Spleen (tissue), 11 donors: Measurements from ENCODE around the gene NLGN1. TPM values are rescaled to one million over a fixed set of nuclear protein-coding genes. Genes with fewer than 3 reads are reported as not detected.

Experiments used
- DNase-seq: peaks from one replicate; pipeline ENCODE4 v3.0.0-alpha.2; 2020
- H3K27ac ChIP-seq, 8 donors: fragments of 200-600 bp; sonication (generic) in 7 of 8; 1 replicate in 4 of 8; 2 replicates in 4 of 8; pipeline versions ENCODE4 v1.5.0 to v1.8.0; 2016 to 2021; ENCODE audit warnings: inconsistent platforms in 4 of 8, mild to moderate bottlenecking in 4 of 8, moderate library complexity in 1 of 8
- H3K27me3 ChIP-seq, 7 donors: fragments of 200-600 bp; sonication (generic) in 6 of 7; replicated peaks in 1 of 7; 1 replicate in 4 of 7; 2 replicates in 3 of 7; pipeline versions ENCODE4 v1.5.0 to v1.8.0; 2016 to 2021; ENCODE audit warnings: inconsistent platforms in 3 of 7, mild to moderate bottlenecking in 1 of 7
- H3K36me3 ChIP-seq, 6 donors: fragments of 200-600 bp; sonication (generic) in 5 of 6; 1 replicate in 4 of 6; 2 replicates in 2 of 6; pipeline versions ENCODE4 v1.5.0 to v1.8.0; 2016 to 2021; ENCODE audit warnings: inconsistent platforms in 2 of 6
- H3K4me1 ChIP-seq, 6 donors: fragments of 200-600 bp; sonication (generic) in 5 of 6; 1 replicate in 3 of 6; 2 replicates in 3 of 6; pipeline versions ENCODE4 v1.5.0 to v1.8.0; 2016 to 2021; ENCODE audit warnings: inconsistent platforms in 3 of 6
- H3K4me3 ChIP-seq, 8 donors: fragments of 200-600 bp; sonication (generic) in 7 of 8; 1 replicate in 4 of 8; 2 replicates in 4 of 8; pipeline versions ENCODE4 v1.5.0 to v1.8.0; 2016 to 2021; ENCODE audit warnings: inconsistent platforms in 4 of 8, mild to moderate bottlenecking in 4 of 8, moderate library complexity in 2 of 8
- H3K9me3 ChIP-seq, 8 donors: fragments of 200-600 bp; sonication (generic) in 7 of 8; 1 replicate in 4 of 8; 2 replicates in 4 of 8; pipeline versions ENCODE4 v1.5.0 to v1.8.0; 2016 to 2021; ENCODE audit warnings: inconsistent platforms in 4 of 8
- POLR2A ChIP-seq, 3 donors: fragments of 450-650 bp; IDR thresholded peaks; one replicate each; pipeline ENCODE4 v1.5.1; 2017; ENCODE audit warnings: antibody characterized with exemption in 3 of 3, mild to moderate bottlenecking in 1 of 3
- POLR2AphosphoS5 ChIP-seq, 3 donors: sonication (generic); formaldehyde crosslinking; IDR thresholded peaks; one replicate each; pipeline ENCODE4 v1.5.1; 2017; ENCODE audit warnings: antibody characterized with exemption in 3 of 3
- WGBS, 5 donors: extraction: QIAGEN DNeasy Blood & Tissue Kit in 3 of 5; methylation state at CpG; one replicate each; pipeline versions ENCODE4 v1.1.5 to v1.1.7; 2013 to 2018; 5-methylcytosine and 5-hydroxymethylcytosine counted together
- intact Hi-C: fragments of 100-400 bp; cut with DNase I; formaldehyde crosslinking; loops from one replicate; pipeline ENCODE4 v1.15.0; 2023; ENCODE audit warnings: low total_unique reads
- polyA plus RNA-seq, 3 donors: library from polyadenylated mRNA; stranded (reverse); fragments of 200-250 nt; gene quantifications; one replicate each; pipeline ENCODE4 v1.2.1, GENCODE V29; 2013
- total RNA-seq, 7 donors: library from RNA; depleted of rRNA in 3 of 7; stranded (reverse); fragments of >200 nt in 3 of 7; fragmentation: NEBNext Ultra II Directional in 4 of 7; extraction: Animal tissue kit (Norgen Biotek cat#: 25700) in 4 of 7; gene quantifications; one replicate each; pipeline versions ENCODE4 v1.1.0 to v1.2.1, GENCODE V29; 2016 to 2021
- TF ChIP-seq, protein P1 (sequence below), 11 experiments: fragments of 200-600 bp in 7 of 11; fragments of 450-650 bp in 4 of 11; sonication (generic) in 4 of 11; IDR thresholded peaks in 8 of 11; conservative IDR thresholded peaks in 3 of 11; 1 replicate in 7 of 11; 2 replicates in 4 of 11; pipeline versions ENCODE4 v1.4.0 to v1.8.0; 2016 to 2021; ENCODE audit warnings: antibody characterized with exemption in 11 of 11, inconsistent platforms in 4 of 11, mild to moderate bottlenecking in 1 of 11
- donor health status: healthy with polysubstance abuse.
- donor health status: DM: no; HTN: no; CAD: no; lungs with moderate emphysema.
- donor health status: DM: no; HTN: no; CAD: no.
- donor health status: Bipolar disorder and iron deficiency.
- donor health status: healthy.
- donor health status: DM: no; HTN: no; CAD: no.
- donor health status: DM: yes; HTN: yes; CAD: no.

The NLGN1 gene
- total and polyA plus RNA-seq, 10 donors = 0.03 to 0.13 (median 0.03) TPM; not detected in 7

DNA sequence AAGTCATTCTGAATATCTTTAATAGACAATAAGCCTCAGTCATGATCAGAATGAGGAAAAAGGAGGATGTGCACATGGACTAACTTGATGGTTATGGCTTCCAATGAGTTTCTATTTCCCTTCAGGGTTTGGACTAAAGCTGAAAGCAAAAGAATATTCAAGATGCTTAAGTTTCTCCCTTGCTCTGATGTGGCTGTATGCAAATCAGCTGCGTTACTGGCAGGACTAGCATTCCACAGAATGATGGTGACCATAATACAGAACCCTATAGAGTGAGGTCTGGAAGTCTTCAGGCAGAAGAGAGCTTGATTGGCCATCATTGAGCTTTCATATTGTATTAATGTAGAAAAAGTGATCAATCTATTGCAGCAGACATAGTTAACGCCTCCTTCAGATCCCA lies 466.0 kb downstream of the NLGN1 start:
- Histone ChIP-seq H3K27me3 (no peaks in the 10 kb centered on the region), H3K4me1 (no peaks in the 10 kb centered on the region), H3K4me3 (no peak overlapping the region), H3K36me3 (no peaks in the 10 kb centered on the region), H3K9me3 (no peaks in the 10 kb centered on the region), H3K27ac (no peak overlapping the region)
- TF ChIP-seq POLR2AphosphoS5 (IDR thresholded peaks at IDR 0.05) (no peak), POLR2A (IDR thresholded peaks at IDR 0.05) (no peak)
- WGBS, 5 donors = 73 to 83% (median 76%) methylated on average over 2 of the region's 2 CpGs
- intact Hi-C loops = no loop called here
- no peak for DNase-seq

DNA sequence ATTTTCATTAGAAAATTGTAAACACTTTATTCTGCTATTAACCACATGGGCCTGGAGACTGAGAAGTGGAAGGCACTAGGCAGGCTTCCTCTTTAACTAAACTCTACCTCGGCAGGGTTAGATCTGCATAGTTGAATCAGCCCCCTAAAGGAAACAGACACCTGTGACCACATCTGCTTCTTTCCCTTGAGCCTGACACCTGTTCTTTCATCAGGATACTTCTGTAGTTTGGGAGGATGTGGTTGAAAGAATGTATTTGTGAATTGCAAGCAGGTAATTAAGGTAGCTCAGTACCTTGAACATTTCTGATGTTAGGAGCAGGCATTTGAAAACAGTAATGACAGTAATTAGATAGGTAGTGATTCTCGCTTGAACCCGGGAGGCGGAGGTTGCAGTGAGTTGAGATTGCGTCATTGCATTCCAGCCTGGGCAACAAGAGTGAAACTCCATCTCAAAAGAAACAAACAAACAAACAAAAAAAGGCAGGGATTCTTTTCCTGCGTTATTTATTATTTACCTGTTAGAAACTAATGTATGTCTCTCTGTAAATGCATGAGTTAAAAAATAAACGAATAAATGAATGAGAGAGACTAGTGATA lies 468.5 kb downstream of the NLGN1 start:
- 70 to 75% (median 73%) methylated on average over 7 of the region's 7 CpGs for WGBS, 5 donors
- H3K4me1 ChIP-seq = no peaks in the 10 kb centered on the region
- no peak overlapping the region for H3K27ac ChIP-seq
- no peaks in the 10 kb centered on the region for H3K36me3 ChIP-seq
- no peaks in the 10 kb centered on the region for H3K27me3 ChIP-seq
- no peak overlapping the region for H3K4me3 ChIP-seq
- H3K9me3 ChIP-seq = no peaks in the 10 kb centered on the region
- no peak for DNase-seq
- intact Hi-C loops = no loop called here
- TF ChIP-seq POLR2AphosphoS5 (IDR thresholded peaks at IDR 0.05) = no peak
- TF ChIP-seq POLR2A (IDR thresholded peaks at IDR 0.05) = no peak
- TF ChIP-seq, protein P1, sequence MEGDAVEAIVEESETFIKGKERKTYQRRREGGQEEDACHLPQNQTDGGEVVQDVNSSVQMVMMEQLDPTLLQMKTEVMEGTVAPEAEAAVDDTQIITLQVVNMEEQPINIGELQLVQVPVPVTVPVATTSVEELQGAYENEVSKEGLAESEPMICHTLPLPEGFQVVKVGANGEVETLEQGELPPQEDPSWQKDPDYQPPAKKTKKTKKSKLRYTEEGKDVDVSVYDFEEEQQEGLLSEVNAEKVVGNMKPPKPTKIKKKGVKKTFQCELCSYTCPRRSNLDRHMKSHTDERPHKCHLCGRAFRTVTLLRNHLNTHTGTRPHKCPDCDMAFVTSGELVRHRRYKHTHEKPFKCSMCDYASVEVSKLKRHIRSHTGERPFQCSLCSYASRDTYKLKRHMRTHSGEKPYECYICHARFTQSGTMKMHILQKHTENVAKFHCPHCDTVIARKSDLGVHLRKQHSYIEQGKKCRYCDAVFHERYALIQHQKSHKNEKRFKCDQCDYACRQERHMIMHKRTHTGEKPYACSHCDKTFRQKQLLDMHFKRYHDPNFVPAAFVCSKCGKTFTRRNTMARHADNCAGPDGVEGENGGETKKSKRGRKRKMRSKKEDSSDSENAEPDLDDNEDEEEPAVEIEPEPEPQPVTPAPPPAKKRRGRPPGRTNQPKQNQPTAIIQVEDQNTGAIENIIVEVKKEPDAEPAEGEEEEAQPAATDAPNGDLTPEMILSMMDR (IDR thresholded peaks at IDR 0.05 in 8 of 11, conservative IDR thresholded peaks at IDR 0.05 in 3 of 11) = no peak

DNA sequence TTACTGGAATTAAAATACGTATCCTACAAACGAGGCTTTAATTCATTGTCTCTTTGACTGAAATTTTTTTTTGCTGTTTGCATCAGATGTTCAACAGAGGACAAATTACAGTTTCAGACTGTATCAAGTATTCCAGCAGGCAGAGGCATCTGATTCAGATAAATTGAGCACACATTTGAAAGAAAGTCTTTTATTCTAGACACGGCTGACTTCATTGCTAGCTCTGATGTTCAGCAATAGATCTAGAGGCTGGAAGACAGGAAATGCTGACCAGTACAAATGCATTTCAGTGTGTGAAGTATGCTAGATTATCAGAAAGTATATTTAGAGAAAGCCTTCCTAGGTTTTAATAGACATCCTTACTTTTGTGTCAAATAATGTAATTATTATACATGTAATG lies 472.2 kb downstream of the NLGN1 start:
- H3K4me3 ChIP-seq = no peak overlapping the region
- H3K9me3 ChIP-seq = no peaks in the 10 kb centered on the region
- intact Hi-C loops = no loop called here
- no peak overlapping the region for H3K27ac ChIP-seq
- DNase-seq = no peak
- no peaks in the 10 kb centered on the region for H3K4me1 ChIP-seq
- WGBS, 5 donors = 76 to 89% (median 78%) methylated on average over 3 of the region's 3 CpGs
- H3K27me3 ChIP-seq = no peaks in the 10 kb centered on the region
- H3K36me3 ChIP-seq = no peaks in the 10 kb centered on the region
- TF ChIP-seq, protein P1 (IDR thresholded peaks at IDR 0.05 in 8 of 11, conservative IDR thresholded peaks at IDR 0.05 in 3 of 11) = no peak
- TF ChIP-seq POLR2A (IDR thresholded peaks at IDR 0.05) = no peak
- no peak for TF ChIP-seq POLR2AphosphoS5 (IDR thresholded peaks at IDR 0.05)

DNA sequence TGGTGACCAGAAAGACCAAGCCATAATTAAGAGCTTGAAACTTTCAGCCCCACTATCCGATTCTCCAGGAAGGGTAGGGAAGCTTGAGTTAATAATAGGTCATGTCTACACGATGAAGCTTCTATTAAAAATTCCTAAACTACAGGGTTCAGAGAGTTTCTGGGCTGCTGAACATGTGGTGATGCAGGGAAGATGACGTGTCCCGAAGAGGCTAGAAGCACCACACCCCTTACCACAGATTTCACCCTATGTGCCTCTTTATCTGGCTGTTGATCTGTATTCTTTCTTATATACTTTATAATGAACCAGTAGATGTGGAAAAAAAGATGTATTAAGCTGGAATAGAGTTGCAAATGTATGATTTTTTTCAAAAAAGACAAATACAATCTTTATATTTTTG lies 473.4 kb downstream of the NLGN1 start:
- TF ChIP-seq POLR2AphosphoS5 (IDR thresholded peaks at IDR 0.05) (no peak), POLR2A (IDR thresholded peaks at IDR 0.05) (no peak)
- TF ChIP-seq, protein P1 (IDR thresholded peaks at IDR 0.05 in 8 of 11, conservative IDR thresholded peaks at IDR 0.05 in 3 of 11) = no peak
- no peaks in the 10 kb centered on the region for H3K4me1 ChIP-seq
- no peaks in the 10 kb centered on the region for H3K27me3 ChIP-seq
- 79 to 87% (median 86%) methylated on average over 4 of the region's 4 CpGs for WGBS, 5 donors
- no peak overlapping the region for H3K4me3 ChIP-seq
- H3K27ac ChIP-seq = no peak overlapping the region
- intact Hi-C loops = no loop called here
- no peak for DNase-seq
- H3K9me3 ChIP-seq = no peaks in the 10 kb centered on the region
- H3K36me3 ChIP-seq = no peaks in the 10 kb centered on the region

DNA sequence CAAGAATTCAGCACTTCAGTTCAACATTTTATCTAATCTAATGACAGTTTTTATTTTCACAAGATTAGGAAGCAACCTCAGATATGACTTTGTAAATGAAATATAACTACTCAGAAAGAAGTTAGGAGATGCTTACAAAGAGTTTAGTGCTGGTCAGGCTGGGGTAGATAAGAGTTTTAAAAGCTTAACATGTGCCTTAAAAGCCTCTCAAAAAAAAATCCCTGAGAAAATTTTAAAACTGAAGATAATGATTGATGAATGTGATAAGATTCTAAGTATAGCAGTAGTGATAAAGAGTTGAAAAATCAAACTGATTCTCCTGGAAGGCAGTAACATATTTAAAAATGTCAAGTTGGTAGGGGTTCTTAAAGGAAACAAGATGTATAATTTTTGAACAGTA lies 478.2 kb downstream of the NLGN1 start:
- intact Hi-C loops = no loop called here
- Histone ChIP-seq H3K4me1 (no peaks in the 10 kb centered on the region), H3K4me3 (no peak overlapping the region), H3K27me3 (no peaks in the 10 kb centered on the region), H3K27ac (no peak overlapping the region), H3K36me3 (no peaks in the 10 kb centered on the region), H3K9me3 (peaks cover 0 to 5% (median 0%) of the 10 kb centered on the region in 8 donors)
- TF ChIP-seq, protein P1 (IDR thresholded peaks at IDR 0.05 in 8 of 11, conservative IDR thresholded peaks at IDR 0.05 in 3 of 11) = no peak
- TF ChIP-seq POLR2AphosphoS5 (IDR thresholded peaks at IDR 0.05) (no peak), POLR2A (IDR thresholded peaks at IDR 0.05) (no peak)
- DNase-seq = no peak
